Kidney tubule cell (primary cell): Measurements from ENCODE around the gene NELL1.

Experiments
- DNase-seq: peaks from one replicate; pipeline ENCODE4 v3.0.0-alpha.2; 2018; ENCODE audit warnings: low spot score

NELL1 gene

GRCh38 chr11:20668131-20668809 lies 1.1 kb upstream of the NELL1 start:
- DNase-seq = no peak

GRCh38 chr11:20669820-20670684 lies 666 bp downstream of the NELL1 start:
- no peak for DNase-seq

GRCh38 chr11:20670932-20671403 lies 1.6 kb downstream of the NELL1 start:
- DNase-seq = no peak

GRCh38 chr11:20671856-20672546 lies 2.6 kb downstream of the NELL1 start:
- DNase-seq = peak; percentile 60

GRCh38 chr11:20672575-20672974 lies 3.2 kb downstream of the NELL1 start:
- DNase-seq = peak; percentile 9

- no peak for DNase-seq
Observed at GRCh38 chr11:20676658-20677057, 7.3 kb downstream of the NELL1 start.

GRCh38 chr11:20688761-20689160 lies 19.4 kb downstream of the NELL1 start:
- DNase-seq = no peak

GRCh38 chr11:20707876-20708275 lies 38.5 kb downstream of the NELL1 start:
- DNase-seq = no peak

GRCh38 chr11:20712912-20713311 lies 43.5 kb downstream of the NELL1 start:
- no peak for DNase-seq

- DNase-seq = no peak
Observed at GRCh38 chr11:20715464-20715863, 46.1 kb downstream of the NELL1 start.

GRCh38 chr11:20715931-20716330 lies 46.5 kb downstream of the NELL1 start:
- no peak for DNase-seq

GRCh38 chr11:20719821-20720220 lies 50.4 kb downstream of the NELL1 start:
- no peak for DNase-seq

GRCh38 chr11:20723366-20723765 lies 54.0 kb downstream of the NELL1 start:
- no peak for DNase-seq

GRCh38 chr11:20729597-20730105 lies 60.3 kb downstream of the NELL1 start:
- no peak for DNase-seq

GRCh38 chr11:20731676-20732215 lies 62.4 kb downstream of the NELL1 start:
- DNase-seq = no peak

- no peak for DNase-seq
Observed at GRCh38 chr11:20739107-20739506, 69.7 kb downstream of the NELL1 start.

GRCh38 chr11:20739577-20739976 lies 70.2 kb downstream of the NELL1 start:
- DNase-seq = no peak

- peak; percentile 22 for DNase-seq
Observed at GRCh38 chr11:20754933-20755332, 85.5 kb downstream of the NELL1 start.

- no peak for DNase-seq
Observed at GRCh38 chr11:20759541-20759940, 90.2 kb downstream of the NELL1 start.

GRCh38 chr11:20760811-20761210 lies 91.4 kb downstream of the NELL1 start:
- DNase-seq = no peak

- no peak for DNase-seq
Observed at GRCh38 chr11:20762116-20762844, 92.9 kb downstream of the NELL1 start.
